Activated CD8-positive, alpha-beta memory T cell treated with anti-CD3 and anti-CD28 coated beads, Interleukin-2, amount 50 U/mL, for 1 hour (primary cell): ENCODE measurements around the gene CMTM7.

Source experiments
- DNase-seq: peaks from one replicate; pipeline ENCODE4 v3.0.0-alpha.2; 2020; ENCODE audit errors: extremely low read depth

Gene CMTM7

DNA sequence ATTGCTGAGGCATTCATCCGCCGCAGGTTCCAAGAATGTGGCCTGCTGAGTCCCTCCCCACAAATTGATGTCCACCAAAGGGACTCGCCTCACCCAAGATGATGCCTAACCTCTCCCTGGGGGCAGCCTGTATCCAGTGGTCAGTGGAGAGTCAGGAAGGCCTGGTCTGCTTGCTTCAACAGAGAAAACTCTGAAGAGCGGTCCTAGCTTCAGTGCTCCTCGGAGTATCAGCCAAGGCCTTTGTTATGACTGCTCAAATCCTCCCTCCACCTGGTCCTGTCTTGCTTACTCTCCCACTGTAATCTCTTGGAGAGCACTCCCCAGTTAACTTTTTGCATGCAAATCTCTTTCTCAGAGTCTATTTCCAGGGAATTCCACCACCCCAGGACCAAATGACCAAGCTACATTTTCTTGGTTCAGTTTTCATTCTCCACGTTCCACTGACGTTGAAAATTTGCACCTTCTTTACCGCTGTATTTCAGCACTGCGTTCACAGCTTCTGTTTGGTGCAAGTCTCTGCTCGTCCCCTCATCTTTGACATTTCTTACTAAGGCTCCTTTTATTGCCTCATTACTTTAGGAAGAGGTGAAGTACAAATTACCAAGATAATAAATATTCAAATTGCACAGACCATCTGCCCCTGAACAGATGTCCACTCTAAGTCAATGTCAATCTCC lies 22.3 kb downstream of the CMTM7 start:
- DNase-seq, result no peak

DNA sequence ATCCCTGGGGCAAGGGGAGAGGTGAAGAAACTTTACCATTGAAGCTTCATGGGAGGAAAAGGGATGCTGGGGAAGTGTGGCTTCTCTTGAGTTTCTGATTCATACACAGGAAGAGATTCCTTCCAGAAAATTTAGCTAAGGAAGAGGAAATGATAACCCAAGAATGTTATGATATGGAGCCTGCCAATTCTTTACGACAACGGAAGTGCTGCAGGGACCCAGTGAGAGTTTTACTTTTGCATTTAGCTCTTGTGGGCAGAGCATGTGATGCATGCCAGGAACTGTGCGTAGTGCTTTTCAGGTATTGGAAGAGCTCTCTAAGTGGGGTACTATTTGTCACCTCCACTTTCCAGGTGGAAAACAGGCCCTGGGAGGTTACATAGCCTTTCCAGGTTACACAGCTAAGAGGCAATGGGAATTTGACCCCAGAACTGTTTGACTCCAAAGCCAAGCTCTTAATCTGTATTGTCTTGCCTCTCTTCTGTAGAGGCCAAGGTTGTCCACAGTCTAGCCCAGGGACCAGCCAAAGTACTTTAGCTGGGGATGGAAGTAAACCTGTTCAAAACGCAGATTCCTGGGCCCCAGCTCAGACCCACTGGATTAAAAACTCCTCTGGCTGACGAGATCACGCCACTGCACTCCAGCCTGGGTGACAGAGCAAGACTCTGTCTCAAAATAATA lies 23.0 kb downstream of the CMTM7 start:
- no peak for DNase-seq

DNA sequence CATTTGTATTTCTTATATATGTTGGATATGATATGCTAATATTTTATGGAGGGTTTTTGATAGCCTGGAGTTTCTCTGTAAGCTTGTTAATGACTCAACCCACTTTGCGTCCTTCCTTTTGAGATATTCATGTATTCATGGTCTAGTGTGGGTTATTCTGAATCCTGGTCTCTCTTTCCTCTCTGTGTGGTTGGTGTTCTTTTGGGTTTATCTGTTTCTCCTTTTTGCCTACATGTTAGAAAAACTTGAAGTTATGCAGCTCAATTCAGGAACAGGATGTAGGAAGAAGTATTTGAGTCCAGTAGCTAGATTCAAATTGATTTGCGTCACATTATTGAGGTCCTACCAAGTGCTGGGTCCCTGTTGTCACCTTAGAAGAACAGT lies 28.1 kb downstream of the CMTM7 start:
- DNase-seq, result no peak

DNA sequence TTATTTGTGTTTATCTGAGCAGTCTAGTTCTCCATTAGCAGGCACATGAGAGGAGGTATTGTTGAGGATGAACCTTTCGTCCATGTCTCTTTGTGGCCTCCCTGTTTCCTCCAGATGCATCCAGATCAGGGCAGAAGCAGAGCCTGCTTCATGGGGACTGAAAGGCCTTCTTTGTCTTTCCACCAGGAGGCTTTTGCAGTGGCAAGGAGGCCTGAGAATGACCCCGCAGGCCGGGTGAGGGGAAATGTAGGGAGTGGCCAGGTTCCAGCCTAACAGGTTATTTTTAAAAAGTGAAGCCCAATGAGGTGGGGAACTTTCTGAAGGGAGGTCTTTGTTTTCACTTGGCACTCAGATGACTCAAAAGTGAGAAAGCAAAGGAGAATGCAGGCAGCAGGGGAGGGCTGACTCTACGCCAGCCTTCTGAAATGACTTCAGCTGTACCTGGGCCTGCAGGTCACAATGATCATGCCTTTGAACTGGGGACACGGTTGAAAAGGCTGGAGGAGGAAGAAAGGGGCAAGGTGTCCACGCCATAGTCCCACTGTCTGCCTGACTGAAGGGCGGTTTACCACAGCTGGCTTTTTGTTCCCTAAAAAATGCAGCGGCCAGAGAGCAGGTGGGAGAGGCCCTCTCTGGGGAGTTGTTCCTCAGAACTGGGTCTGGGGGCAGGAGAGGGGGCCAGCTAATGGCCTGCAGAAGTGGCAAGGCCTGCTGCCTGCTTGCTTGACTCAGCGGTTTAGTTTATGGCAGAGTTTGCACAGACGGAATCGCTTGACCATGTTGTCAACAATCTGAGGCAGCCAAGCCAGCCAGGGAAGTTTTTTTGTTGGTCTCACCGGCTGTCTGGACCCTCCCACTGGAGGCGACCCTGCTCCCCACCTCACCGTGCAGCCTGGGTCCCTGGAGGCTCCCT lies 28.7 kb downstream of the CMTM7 start:
- DNase-seq, result no peak

- DNase-seq, result no peak
Observed at GRCh38 chr3:32421185-32421584, 29.5 kb downstream of the CMTM7 start.

- DNase-seq, result no peak
Observed at GRCh38 chr3:32421991-32422859, 30.6 kb downstream of the CMTM7 start.

GRCh38 chr3:32422943-32423342 lies 31.3 kb downstream of the CMTM7 start:
- DNase-seq, result no peak

DNA sequence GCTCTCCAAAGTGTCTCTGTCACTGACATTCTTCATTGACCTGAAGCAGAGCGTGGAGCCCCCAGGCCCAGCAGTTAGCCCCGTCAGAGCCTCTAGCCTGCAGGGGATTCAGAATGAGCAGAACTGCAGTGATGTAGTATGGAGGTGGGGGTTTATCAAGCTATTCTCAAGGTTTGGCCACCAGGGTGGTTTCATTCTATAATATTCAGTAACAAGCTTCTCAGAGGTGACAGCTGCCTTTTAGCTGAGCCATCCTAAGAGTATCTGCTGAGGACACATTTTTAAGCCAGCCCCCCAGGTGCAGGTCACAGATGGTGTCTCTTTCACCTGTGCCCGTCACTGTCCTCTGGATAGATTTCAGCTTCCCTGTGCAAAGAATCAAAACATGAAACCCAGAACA lies 31.9 kb downstream of the CMTM7 start:
- DNase-seq, result no peak

DNA sequence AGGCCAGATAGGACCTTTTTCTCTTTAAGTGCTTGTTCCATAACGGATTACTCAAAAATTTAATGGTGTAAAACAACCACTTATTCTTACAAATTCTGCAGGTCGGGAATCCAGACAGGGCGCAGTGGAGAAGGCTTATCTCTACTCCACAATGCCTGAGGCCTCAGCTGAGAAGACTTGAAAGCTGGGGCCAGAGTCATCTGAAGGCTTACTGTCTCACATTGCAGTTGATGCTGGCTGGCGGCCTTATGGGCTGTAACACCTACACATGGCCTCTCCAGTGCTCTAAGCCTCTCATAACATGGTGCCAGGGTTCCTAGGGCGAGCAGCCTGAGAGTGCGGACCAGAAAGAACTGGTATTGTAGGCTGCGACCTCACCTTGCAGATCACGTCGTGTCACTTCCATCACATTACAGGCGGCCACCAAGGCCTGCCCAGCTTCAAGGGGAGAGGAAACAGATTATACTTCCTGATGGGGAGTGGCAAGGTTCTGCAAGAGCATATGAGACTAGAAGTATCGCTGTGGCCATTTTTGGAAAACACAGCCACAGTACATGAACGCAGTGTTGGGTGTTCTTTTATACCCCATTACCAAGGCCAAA lies 32.4 kb downstream of the CMTM7 start:
- DNase-seq, result no peak

- no peak for DNase-seq
Observed at GRCh38 chr3:32424581-32425250, 33.1 kb downstream of the CMTM7 start.

DNA sequence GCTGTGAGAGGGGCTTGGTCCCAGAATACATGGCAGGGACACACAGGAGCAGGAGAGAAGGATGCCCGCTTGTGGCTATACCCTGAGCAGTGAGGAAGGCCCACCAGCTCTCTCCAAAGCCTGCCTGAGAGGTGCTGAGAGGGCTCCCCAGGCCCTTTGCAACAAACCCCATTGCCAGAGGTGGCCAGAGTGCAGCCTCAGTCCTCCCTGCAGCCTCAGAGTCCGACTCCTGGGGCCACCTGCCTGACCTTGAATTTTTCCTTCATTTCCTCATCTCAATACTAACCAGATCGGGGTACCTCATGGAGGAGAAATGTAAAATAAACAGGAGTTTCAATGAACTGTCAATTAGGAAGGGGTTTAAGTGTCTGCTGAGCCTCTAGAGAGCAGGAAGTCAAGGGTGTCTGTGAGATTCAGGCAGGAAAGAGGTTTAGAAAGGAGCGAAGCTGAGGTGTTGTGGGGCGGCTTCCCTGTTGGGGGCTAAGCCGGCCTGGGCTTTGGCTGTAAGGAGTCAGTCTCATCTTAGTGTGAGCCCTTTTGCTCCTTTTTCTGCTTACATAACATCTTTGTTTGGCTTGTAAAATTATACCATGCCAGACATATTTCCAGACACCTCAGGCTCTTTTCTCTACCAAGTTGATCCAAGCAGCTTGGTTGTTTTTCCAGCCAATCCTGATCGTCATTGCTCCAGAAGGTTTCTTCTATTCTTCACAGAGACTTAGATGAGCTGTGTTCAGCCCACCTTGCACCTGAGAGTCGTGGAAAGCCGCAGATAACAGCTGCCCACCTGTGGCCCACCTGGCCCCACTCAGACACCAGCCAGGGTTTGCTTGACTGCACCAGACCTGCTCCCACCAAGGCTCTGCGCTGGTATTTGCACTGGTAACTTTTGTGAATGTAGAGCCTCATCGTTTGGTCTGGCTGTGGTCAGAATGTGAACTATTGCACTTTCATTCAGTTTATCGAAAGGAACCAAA lies 36.7 kb downstream of the CMTM7 start:
- DNase-seq, result no peak

DNA sequence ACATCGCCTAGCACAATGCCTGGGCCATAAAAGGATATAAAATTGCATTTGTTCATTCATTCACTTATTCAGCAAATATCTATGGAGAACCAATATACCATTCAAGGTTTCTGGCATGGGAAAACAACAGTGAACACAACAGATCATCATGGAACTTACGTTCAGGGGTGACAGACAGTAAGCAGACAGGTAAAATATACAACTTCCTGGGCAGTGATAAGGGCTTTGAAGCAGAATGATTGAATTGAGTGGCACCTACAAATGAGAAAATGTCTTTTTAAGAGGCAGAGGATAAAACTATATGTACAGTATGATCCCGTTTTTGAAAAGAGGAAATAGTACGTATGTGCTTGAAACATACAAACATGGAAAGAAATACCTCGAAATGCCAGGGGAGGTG lies 39.2 kb downstream of the CMTM7 start:
- DNase-seq, result no peak

DNA sequence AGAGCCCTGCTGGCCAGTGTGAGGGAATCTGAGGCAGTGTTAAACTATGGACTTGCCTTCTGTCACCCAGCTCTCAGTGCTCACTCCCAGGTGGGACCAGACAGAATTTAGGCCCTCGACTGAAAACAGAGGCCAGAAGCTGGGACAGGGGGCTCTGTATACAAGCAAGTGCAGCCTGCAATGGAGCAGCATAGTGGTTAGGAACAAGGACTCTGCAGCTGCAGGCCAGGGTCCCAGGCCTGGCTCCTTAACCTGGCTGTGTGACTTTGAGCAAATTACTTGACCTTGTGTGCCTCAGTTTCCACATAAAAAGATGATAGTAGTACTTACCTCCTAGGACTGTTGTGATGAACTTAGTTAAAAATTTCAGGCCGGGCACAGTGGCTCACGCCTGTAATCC lies 39.8 kb downstream of the CMTM7 start:
- DNase-seq, result no peak

GRCh38 chr3:32432045-32432710 lies 40.5 kb downstream of the CMTM7 start:
- no peak for DNase-seq

- DNase-seq, result no peak
Observed at GRCh38 chr3:32432711-32433530, 41.3 kb downstream of the CMTM7 start.

- no peak for DNase-seq
Observed at GRCh38 chr3:32434206-32434605, 42.6 kb downstream of the CMTM7 start.

GRCh38 chr3:32435911-32436815 lies 44.5 kb downstream of the CMTM7 start:
- DNase-seq, result no peak
